GM21619 (cell line): ENCODE measurements around the gene UAP1L1.
A peak's percentile ranks its signal among the peaks of the same experiment; 100 is the strongest.
"Not testable (repeated sequence)": the region's sequence is repeated elsewhere in the genome, so short reads cannot be mapped to it uniquely, and the experiment has no call there.

ENCODE experiments used
- ATAC-seq: cut with Tn5 transposase; IDR thresholded peaks from one replicate; pipeline ENCODE4 v1.9.1; 2021; ENCODE audit not compliant: unreplicated experiment

UAP1L1 gene

GRCh38 chr9:137055385-137056364 lies 21.6 kb upstream of the UAP1L1 start:
- ATAC-seq, result no peak

DNA sequence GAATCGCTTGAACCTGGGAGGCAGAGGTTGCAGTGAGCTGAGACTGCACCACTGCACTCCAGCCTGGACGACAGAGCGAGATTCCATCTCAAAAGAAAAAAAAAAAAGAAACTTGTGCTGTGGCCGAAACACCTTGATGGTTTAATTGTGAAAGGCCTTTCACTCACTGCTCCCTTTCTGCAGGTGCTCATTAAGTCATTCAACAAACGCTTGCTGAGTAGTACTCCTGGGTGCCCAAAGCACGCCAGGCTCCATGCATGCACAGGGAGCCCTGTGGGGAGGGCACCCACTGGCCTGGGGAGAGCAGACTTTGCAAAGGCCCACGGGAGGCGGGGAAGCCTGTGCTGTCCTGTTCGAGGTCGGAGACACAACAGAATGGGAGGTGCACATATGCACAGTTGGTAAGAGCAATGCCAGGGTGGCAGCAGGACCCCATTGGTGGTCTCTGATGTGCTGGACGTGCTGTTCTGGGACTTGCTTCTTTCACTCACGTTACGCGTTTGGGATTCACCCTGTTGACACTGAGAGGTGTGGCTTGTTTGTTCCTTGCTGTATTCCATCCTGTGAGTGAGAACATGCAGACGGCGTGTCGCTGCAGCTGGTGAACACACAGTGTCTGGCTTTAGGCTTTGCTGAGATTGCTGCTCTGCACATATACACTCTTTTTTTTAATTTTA lies 20.4 kb upstream of the UAP1L1 start:
- ATAC-seq, result no peak

DNA sequence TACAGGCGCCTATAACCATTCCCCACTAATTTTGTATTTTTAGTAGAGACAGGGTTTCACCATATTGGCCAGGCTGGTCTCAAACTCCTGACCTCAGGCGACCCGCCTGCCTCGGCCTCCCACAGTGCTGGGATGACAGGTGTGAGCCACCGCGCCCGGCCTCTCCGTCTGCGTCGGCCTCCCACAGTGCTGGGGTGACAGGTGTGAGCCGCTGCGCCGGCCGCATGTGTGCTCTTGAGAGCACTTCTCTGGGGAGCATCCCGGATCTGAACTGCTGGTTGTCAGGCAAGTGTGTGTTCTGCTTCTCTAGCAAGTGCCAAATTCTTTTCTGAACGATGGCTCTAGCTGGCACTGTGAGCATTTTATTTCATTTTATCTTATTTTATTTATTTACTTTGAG lies 19.8 kb upstream of the UAP1L1 start:
- no peak for ATAC-seq

- no peak for ATAC-seq
Observed at GRCh38 chr9:137058521-137059234, 18.6 kb upstream of the UAP1L1 start.

GRCh38 chr9:137062384-137062783 lies 14.9 kb upstream of the UAP1L1 start:
- no peak for ATAC-seq

DNA sequence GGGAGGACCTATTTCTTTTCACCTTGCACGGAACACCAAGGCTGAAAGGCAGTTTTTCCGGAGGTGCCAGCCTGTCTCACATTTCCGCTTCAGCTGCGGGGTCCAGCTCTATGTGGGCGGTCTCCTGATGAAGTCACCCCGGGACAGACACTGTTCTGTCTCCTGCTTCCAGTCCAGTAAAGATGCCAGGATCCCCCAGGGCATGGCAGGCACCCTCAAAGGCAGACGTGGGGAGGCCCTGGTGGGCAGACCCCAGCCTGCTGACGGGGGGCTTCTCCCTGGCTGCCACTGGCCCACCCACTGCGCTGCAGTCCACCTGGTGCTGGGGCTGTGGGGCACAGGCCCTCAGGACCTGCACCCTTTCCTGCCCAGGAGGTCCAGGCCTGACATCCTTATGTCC lies 14.5 kb upstream of the UAP1L1 start:
- ATAC-seq, result not testable (repeated sequence)

- ATAC-seq, result no peak
Observed at GRCh38 chr9:137063311-137064026, 13.8 kb upstream of the UAP1L1 start.

- ATAC-seq, result no peak
Observed at GRCh38 chr9:137064027-137064879, 13.1 kb upstream of the UAP1L1 start.

GRCh38 chr9:137064880-137065164 lies 12.5 kb upstream of the UAP1L1 start:
- ATAC-seq, result no peak

GRCh38 chr9:137065336-137065967 lies 11.9 kb upstream of the UAP1L1 start:
- ATAC-seq, result no peak

DNA sequence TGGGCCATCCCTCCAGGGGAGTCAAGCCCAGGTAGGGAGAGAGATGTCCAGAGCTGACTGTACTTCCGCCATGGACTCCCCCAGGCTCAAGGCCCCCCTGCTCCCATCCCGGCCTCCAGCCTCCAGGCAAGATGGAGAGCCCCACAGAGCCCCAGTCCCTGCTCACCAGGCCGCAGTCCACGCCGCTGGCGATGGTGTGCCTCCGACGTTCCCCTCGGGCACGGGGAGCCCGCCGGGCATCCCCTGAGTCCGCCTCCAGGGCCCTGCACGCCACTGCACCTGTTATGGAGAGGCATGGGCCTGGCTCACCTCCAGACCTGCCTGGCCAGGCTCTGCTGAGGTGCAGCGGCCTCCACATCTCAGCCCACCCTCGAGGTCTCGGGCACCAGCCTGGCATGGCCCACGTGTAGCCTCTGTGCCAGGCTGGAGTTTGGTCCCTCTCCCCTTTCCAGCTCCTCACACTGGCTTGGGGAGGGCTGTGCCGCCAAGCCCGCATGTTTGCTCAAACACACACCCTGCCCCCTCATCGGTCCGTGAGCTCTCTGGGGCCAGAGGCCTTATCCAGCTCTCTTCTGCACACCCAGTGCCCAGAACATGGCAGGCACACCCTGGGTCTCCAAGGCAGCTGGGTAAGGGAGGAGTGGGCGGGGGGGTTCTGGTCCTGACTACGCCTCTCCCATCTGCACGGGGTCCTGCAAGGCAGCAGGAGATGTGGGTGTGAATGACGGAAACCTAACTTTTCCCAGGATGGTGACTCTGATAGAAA lies 11.0 kb upstream of the UAP1L1 start:
- no peak for ATAC-seq

DNA sequence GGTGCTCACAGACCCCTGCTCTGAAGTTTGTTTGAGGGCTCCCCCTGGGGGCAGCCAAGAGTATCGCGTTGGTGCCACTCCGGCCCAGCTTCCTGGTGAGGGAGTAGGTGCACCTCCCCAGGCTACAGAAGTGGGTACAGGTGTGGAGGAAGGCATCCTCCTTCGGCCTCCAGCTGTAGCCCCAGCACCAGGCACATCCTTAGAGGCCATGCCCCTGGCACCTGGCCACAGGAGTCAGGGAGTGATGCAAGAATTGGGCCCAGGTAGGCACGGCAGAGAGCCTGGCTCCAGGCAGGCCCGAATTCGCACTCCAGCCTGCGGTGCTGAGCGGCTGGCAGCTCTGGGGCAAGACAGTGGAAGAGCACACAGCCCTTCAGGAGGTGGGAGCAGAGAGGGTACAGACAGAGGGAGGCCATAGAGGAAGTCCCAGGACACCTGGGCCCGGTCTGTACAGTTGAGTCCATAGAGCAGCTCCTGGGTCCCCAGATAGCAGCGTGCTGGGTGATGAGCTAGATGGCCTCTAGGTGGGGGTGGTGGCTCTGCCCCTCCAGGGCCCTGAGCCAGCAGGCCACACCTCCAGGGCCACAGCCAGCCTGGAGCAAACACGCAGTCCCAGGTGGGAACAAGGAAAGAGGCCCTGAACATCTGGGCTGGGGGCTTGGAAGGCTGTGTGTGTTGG lies 9.3 kb upstream of the UAP1L1 start:
- no peak for ATAC-seq

DNA sequence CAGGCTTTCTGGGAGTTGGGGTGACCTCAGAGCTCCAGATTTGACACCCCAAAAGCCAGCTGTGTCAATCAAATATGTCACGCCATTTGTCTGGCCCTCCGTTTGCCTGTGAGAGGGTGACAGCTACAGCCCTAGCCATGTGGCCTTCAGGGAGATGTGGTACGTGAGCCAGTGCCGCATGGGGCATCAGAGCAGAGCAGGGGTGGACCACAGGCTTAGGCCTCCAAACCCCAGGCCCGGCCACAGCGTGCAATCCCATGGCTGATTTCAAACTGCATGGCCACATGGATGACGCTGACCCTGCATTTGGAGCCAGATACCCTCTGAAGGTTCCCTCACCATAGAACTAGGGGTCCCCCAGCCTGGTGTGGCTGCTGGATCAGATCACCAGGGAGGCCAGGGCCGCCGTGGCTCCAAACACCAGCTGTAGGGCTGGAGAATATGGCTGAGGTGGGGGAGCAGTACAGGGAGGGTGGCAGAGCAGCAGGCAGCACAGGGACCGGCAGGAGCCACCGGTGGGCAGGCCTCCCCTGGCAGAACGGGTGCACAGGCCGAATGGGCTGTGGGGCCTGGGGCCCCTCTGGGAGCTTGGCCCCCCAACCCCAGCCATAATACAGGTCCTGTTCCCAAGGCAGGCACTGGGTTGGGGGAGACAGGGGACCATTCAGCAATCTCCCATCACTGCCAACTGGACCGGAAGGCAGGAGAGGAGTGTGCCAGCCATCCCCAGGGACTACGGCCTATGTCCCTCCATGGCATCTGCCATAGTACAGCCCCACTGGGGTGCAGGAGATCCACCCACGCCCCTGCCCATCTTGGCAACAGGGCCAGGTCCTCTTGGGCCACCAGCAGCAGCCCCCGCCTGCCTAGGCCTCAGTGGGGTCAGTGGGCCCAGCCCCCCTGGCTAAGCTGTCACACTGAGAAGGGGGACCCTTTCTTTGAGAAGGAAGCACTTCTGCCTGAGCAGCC lies 8.5 kb upstream of the UAP1L1 start:
- ATAC-seq, result no peak

DNA sequence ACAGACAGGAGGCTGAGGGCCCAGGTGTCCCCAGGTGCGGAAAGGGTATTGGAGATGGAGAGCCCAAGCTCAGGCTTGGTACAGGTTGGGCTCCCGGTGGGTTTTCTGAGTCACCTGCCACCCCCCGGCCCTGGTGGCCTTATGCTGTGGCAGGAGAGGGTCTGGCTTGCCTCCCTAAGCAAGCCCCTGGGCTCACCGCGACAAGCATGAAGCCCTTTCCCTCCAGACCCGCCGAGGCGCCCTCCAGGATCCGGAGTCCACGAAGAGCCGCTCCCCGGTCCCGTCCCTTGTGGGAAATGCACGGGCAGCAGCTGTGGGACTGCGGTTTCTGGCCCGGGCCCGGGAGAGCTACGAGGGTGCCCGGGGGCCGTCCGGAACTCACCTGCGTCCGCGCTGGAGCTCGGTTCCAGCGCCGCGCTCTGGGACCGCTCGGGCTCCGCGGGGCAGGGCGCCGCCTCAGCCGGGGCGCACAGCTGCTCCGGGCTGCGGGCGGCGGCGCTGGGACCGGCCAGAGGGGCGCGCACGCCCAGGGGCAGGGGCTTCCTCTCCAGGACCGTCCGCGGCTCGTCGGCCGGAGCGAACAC lies 7.7 kb upstream of the UAP1L1 start:
- peak; percentile 13 for ATAC-seq

- ATAC-seq, result peak; percentile 65
Observed at GRCh38 chr9:137070201-137070905, 7.0 kb upstream of the UAP1L1 start, which contains the start of gene SAPCD2. Gene SAPCD2, minus strand, starts transcription at chr9:137070557. Its CDS starts 97 bp downstream, at chr9:137070460.

DNA sequence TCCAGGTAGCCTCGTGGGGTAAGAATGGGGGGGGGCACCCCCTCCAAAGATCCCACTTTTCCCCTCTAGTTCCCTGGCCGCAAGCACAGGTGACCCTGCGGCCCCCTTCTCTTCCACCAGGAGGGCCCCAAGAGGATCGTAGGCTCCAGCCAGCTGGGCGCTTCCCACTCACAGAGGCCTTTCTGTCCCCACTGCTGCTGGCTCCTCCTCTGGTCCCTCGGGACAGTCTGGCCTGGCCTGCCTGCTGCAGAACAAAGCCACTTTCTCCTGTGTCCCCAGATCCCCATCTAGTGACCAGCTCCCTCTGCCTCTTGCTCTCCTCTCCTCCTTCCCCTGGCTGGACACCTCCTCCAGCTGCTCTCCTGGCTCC lies 6.4 kb upstream of the UAP1L1 start:
- peak; percentile 10 for ATAC-seq
